PC-9 (cell line): ENCODE data around the gene C3orf18. TPM values are rescaled to one million over a fixed set of nuclear protein-coding genes. Genes with fewer than 3 reads are reported as not detected.

Experiments
- BruUV-seq: library from RNA; stranded (reverse); fragments of 400-500 nt; replicated peaks from 2 replicates; lab custom pipeline; 2021; lab: Mats Ljungman, UMichigan
- CTCF ChIA-PET: fragments of 300-600 bp; sonication (Branson Sonifier 250); formaldehyde crosslinking; loops from one replicate; lab custom pipeline; 2022; ENCODE audit warnings: antibody characterized with exemption; lab: Charles Lee
- POLR2A ChIA-PET: fragments of 300-600 bp; sonication (Branson Sonifier 250); formaldehyde crosslinking; loops from one replicate; lab custom pipeline; 2022; ENCODE audit warnings: antibody characterized with exemption; ENCODE audit not compliant: unreplicated experiment; lab: Charles Lee
- DNase-seq, 2 experiments: peaks; one replicate each; pipeline versions ENCODE4 v3.0.0 to v3.0.0-alpha.2; 2015 to 2022; ENCODE audit warnings: mixed read lengths in 1 of 2
- H2AFZ ChIP-seq: fragments of 200-600 bp; sonication (generic); 2 replicates; pipeline ENCODE4 v1.8.1; 2017; ENCODE audit warnings: antibody characterized with exemption
- H3F3A ChIP-seq: fragments of 200-600 bp; sonication (generic); 2 replicates; pipeline ENCODE4 v1.8.1; 2017; ENCODE audit warnings: antibody characterized with exemption, mild to moderate bottlenecking, low read depth; ENCODE audit not compliant: insufficient read depth
- H3K27ac ChIP-seq: fragments of 200-600 bp; sonication (generic); 2 replicates; pipeline ENCODE4 v1.6.1; 2016; ENCODE audit warnings: mixed run types
- H3K27me3 ChIP-seq: fragments of 200-600 bp; sonication (generic); 2 replicates; pipeline ENCODE4 v1.6.1; 2016; ENCODE audit warnings: low read depth, mixed run types; ENCODE audit not compliant: insufficient read depth
- H3K36me3 ChIP-seq: fragments of 200-600 bp; sonication (generic); 2 replicates; pipeline ENCODE4 v1.6.1; 2016; ENCODE audit warnings: low read depth, mixed run types
- H3K4me1 ChIP-seq: fragments of 200-600 bp; sonication (generic); replicated peaks from 2 replicates; pipeline ENCODE4 v1.6.1; 2016; ENCODE audit warnings: mixed run types; ENCODE audit not compliant: insufficient read depth
- H3K4me2 ChIP-seq: fragments of 200-600 bp; sonication (generic); 2 replicates; pipeline ENCODE4 v1.6.1; 2017; ENCODE audit warnings: mixed run types
- H3K4me3 ChIP-seq: fragments of 200-600 bp; sonication (generic); 2 replicates; pipeline ENCODE4 v1.6.1; 2016; ENCODE audit warnings: mixed run types
- H3K79me2 ChIP-seq: fragments of 200-600 bp; sonication (generic); 2 replicates; pipeline ENCODE4 v1.6.1; 2017; ENCODE audit warnings: low read depth, mixed run types
- H3K9me2 ChIP-seq: fragments of 200-600 bp; sonication (generic); 2 replicates; pipeline ENCODE4 v1.8.1; 2017; ENCODE audit warnings: mild to moderate bottlenecking; ENCODE audit not compliant: insufficient read depth
- H3K9me3 ChIP-seq: fragments of 200-600 bp; sonication (generic); 2 replicates; pipeline ENCODE4 v1.8.1; 2016; ENCODE audit warnings: low read depth; ENCODE audit not compliant: insufficient read depth
- H4K20me1 ChIP-seq: fragments of 200-600 bp; sonication (generic); 2 replicates; pipeline ENCODE4 v1.8.1; 2017; ENCODE audit not compliant: insufficient read depth
- EZH2 ChIP-seq: fragments of 200-600 bp; sonication (generic); IDR thresholded peaks from 2 replicates; pipeline ENCODE4 v1.8.0; 2017; ENCODE audit warnings: antibody characterized with exemption, low read depth
- intact Hi-C: fragments of 100-400 bp; cut with micrococcal nuclease; formaldehyde crosslinking; loops from one replicate; pipeline ENCODE4 v1.10.0; 2022; ENCODE audit not compliant: unreplicated experiment
- total RNA-seq: library from RNA; stranded (reverse); gene quantifications from 2 replicates; pipeline ENCODE4 v1.2.3, GENCODE V29; 2021
- TF ChIP-seq, protein P1 (sequence below): fragments of 200-600 bp; sonication (generic); conservative IDR thresholded peaks from 2 replicates; pipeline ENCODE4 v1.6.1; 2017; ENCODE audit warnings: mixed run types, antibody characterized with exemption, mild to moderate bottlenecking, moderate library complexity

C3orf18 gene
- total RNA-seq, 1 experiment from 2014 or later, result 7.5 TPM

DNA sequence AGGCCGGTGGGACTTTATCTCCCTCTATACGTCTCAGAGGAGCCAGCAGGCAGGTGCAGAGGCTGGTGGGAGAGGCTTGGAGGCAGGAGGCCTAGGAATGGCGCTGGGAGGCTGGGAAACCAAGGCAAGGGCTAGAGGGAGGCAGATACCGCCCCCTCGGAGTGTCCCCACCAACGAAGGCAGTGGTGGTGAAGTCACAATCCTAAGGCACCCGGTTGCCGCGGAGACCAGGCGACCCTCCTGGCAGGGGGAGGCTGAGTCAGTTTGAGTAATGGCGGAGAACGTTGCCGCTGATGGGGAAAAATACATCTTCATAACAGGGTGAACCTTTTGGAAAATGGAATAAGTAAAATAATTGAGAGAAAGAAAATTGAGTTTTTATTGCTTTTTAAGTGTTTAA, 34.2 kb downstream of the C3orf18 start:
- no peaks in the 10 kb centered on the region for H3K79me2 ChIP-seq
- H3F3A ChIP-seq, result no peaks in the 10 kb centered on the region
- H3K9me2 ChIP-seq, result no peaks in the 10 kb centered on the region
- no peak for DNase-seq
- peaks cover 71% of the 10 kb centered on the region for H3K27me3 ChIP-seq
- H2AFZ ChIP-seq, result no peak overlapping the region
- ChIA-PET CTCF (no interaction called here), POLR2A (no interaction called here)
- no TSS peak for BruUV-seq
- H3K9me3 ChIP-seq, result no peaks in the 10 kb centered on the region
- no peak for TF ChIP-seq EZH2
- TF ChIP-seq, protein P1, sequence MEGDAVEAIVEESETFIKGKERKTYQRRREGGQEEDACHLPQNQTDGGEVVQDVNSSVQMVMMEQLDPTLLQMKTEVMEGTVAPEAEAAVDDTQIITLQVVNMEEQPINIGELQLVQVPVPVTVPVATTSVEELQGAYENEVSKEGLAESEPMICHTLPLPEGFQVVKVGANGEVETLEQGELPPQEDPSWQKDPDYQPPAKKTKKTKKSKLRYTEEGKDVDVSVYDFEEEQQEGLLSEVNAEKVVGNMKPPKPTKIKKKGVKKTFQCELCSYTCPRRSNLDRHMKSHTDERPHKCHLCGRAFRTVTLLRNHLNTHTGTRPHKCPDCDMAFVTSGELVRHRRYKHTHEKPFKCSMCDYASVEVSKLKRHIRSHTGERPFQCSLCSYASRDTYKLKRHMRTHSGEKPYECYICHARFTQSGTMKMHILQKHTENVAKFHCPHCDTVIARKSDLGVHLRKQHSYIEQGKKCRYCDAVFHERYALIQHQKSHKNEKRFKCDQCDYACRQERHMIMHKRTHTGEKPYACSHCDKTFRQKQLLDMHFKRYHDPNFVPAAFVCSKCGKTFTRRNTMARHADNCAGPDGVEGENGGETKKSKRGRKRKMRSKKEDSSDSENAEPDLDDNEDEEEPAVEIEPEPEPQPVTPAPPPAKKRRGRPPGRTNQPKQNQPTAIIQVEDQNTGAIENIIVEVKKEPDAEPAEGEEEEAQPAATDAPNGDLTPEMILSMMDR, result no peak
- intact Hi-C loops, result no loop called here
- no peaks in the 10 kb centered on the region for H3K36me3 ChIP-seq
- no peaks in the 10 kb centered on the region for H4K20me1 ChIP-seq
- no peak overlapping the region for H3K4me3 ChIP-seq
- no peaks in the 10 kb centered on the region for H3K4me1 ChIP-seq
- H3K27ac ChIP-seq, result no peak overlapping the region
- no peak overlapping the region for H3K4me2 ChIP-seq

GRCh38 chr3:50532062-50532705, 35.4 kb downstream of the C3orf18 start:
- intact Hi-C loops, result no loop called here
- DNase-seq, result no peak
- H3K27me3 ChIP-seq, result peaks cover 66% of the 10 kb centered on the region
- no peak overlapping the region for H3K4me3 ChIP-seq
- no peak overlapping the region for H3K27ac ChIP-seq
- CTCF ChIA-PET, result no interaction called here
- TF ChIP-seq EZH2, result no peak
- TF ChIP-seq, protein P1, result no peak
- H3K4me1 ChIP-seq, result no peaks in the 10 kb centered on the region
- H3K36me3 ChIP-seq, result no peaks in the 10 kb centered on the region
- no peaks in the 10 kb centered on the region for H3F3A ChIP-seq
- no peak overlapping the region for H2AFZ ChIP-seq
- POLR2A ChIA-PET, result no interaction called here
- H3K4me2 ChIP-seq, result no peak overlapping the region
- no peaks in the 10 kb centered on the region for H3K9me2 ChIP-seq
- no peaks in the 10 kb centered on the region for H3K79me2 ChIP-seq
- H4K20me1 ChIP-seq, result no peaks in the 10 kb centered on the region
- no TSS peak for BruUV-seq
- H3K9me3 ChIP-seq, result no peaks in the 10 kb centered on the region

- Histone ChIP-seq H3K4me2 (no peak overlapping the region), H3K4me3 (no peak overlapping the region), H3K27ac (no peak overlapping the region), H3K79me2 (no peaks in the 10 kb centered on the region), H3F3A (no peaks in the 10 kb centered on the region), H3K9me3 (no peaks in the 10 kb centered on the region), H4K20me1 (no peaks in the 10 kb centered on the region), H3K27me3 (peaks cover 57% of the 10 kb centered on the region), H2AFZ (no peak overlapping the region), H3K36me3 (no peaks in the 10 kb centered on the region), H3K9me2 (no peaks in the 10 kb centered on the region), H3K4me1 (no peaks in the 10 kb centered on the region)
- TF ChIP-seq, protein P1, result no peak
- TF ChIP-seq EZH2, result no peak
- no peak for DNase-seq
- no TSS peak for BruUV-seq
- POLR2A ChIA-PET, result no interaction called here
- intact Hi-C loops, result no loop called here
- CTCF ChIA-PET, result no interaction called here
Measured at GRCh38 chr3:50531201-50531600, 36.3 kb downstream of the C3orf18 start.
